ENCODE measurements around the gene TEX52. TPM values are rescaled to one million over a fixed set of nuclear protein-coding genes. Genes with fewer than 3 reads are reported as not detected.
A peak's percentile ranks its signal among the peaks of the same experiment; 100 is the strongest.

TEX52 gene
- total RNA-seq = not detected
- long read RNA-seq, partial matches to known transcripts = 0 of 2 reads
- long read RNA-seq, other reads (novel, unspliced or antisense) = 2 of 2 reads

- intact Hi-C loops (cut with DNase I, micrococcal nuclease) = no loop called here
- DNase-seq = no peak
These were observed at the start of gene TEX52 for GRCh38 chr12:2857021-2857431. TEX52 (minus strand) TSS chr12:2857039; CDS start chr12:2857026, 13 bp downstream.

GRCh38 chr12:2904260-2904659, 47.4 kb upstream of the TEX52 start:
- ATAC-seq (no peak), DNase-seq (no peak)
- intact Hi-C loops (cut with DNase I, micrococcal nuclease) = no loop called here

More at GRCh38 chr12:2857021-2857431, at the start of gene TEX52:
- ATAC-seq = no peak

GRCh38 chr12:2902272-2902880, 45.5 kb upstream of the TEX52 start:
- DNase-seq = no peak
- intact Hi-C loops (cut with DNase I, micrococcal nuclease) = no loop called here
- no peak for ATAC-seq

GRCh38 chr12:2900642-2901041, 43.8 kb upstream of the TEX52 start:
- intact Hi-C loops (cut with DNase I, micrococcal nuclease) = no loop called here
- DNase-seq (no peak), ATAC-seq (no peak)

GRCh38 chr12:2897418-2897817, 40.6 kb upstream of the TEX52 start:
- DNase-seq (no peak), ATAC-seq (no peak)
- intact Hi-C loops (cut with DNase I, micrococcal nuclease) = no loop called here

GRCh38 chr12:2895511-2895910, 38.7 kb upstream of the TEX52 start:
- ATAC-seq (no peak), DNase-seq (no peak)
- intact Hi-C loops (cut with DNase I, micrococcal nuclease) = no loop called here

- ATAC-seq (no peak), DNase-seq (no peak)
- intact Hi-C loops (cut with DNase I, micrococcal nuclease) = no loop called here
These were observed 38.2 kb upstream of the TEX52 start for GRCh38 chr12:2895051-2895451.

- ATAC-seq (no peak), DNase-seq (no peak)
- intact Hi-C loops (cut with DNase I, micrococcal nuclease) = no loop called here
These were observed 36.2 kb upstream of the TEX52 start for GRCh38 chr12:2893007-2893406.

- DNase-seq (no peak), ATAC-seq (no peak)
- intact Hi-C loops (cut with DNase I, micrococcal nuclease) = no loop called here
These were observed 35.4 kb upstream of the TEX52 start for GRCh38 chr12:2892246-2892645.

- peak; percentile 37 for ATAC-seq
- intact Hi-C loops (cut with DNase I, micrococcal nuclease) = no loop called here
- DNase-seq = peak; percentile 38 to 61
These were observed 34.6 kb upstream of the TEX52 start for GRCh38 chr12:2891240-2892053.

- ATAC-seq = peak; percentile 98
- intact Hi-C loops (cut with DNase I, micrococcal nuclease) = no loop called here
- DNase-seq = peak; percentile 99
These were observed 33.8 kb upstream of the TEX52 start, which contains the start of gene TULP3 for GRCh38 chr12:2890388-2891239. TULP3 (plus strand) TSS chr12:2890891; CDS start chr12:2890948, 57 bp downstream.

GRCh38 chr12:2890001-2890387, 33.2 kb upstream of the TEX52 start:
- ATAC-seq = no peak
- intact Hi-C loops (cut with DNase I, micrococcal nuclease) = no loop called here
- DNase-seq = no peak

- intact Hi-C loops (cut with DNase I, micrococcal nuclease) = no loop called here
- ATAC-seq (no peak), DNase-seq (no peak)
These were observed 30.1 kb upstream of the TEX52 start for GRCh38 chr12:2886768-2887450.

GRCh38 chr12:2884810-2885209, 28.0 kb upstream of the TEX52 start:
- DNase-seq = no peak
- ATAC-seq = peak; percentile 10
- intact Hi-C loops (cut with DNase I, micrococcal nuclease) = no loop called here

GRCh38 chr12:2879853-2880252, 23.0 kb upstream of the TEX52 start:
- DNase-seq (no peak), ATAC-seq (no peak)
- intact Hi-C loops (cut with DNase I, micrococcal nuclease) = no loop called here

- ATAC-seq (no peak), DNase-seq (no peak)
- intact Hi-C loops (cut with DNase I, micrococcal nuclease) = no loop called here
These were observed 21.3 kb upstream of the TEX52 start for GRCh38 chr12:2877953-2878732.

GRCh38 chr12:2877047-2877952, 20.5 kb upstream of the TEX52 start, which contains the start of the genes FOXM1 and RHNO1:
FOXM1 (minus strand) TSS chr12:2877174; CDS start chr12:2874478, 2,696 bp downstream.
RHNO1 (plus strand) TSS chr12:2877223; CDS start chr12:2885367, 8,144 bp downstream.
- peak; percentile 90 for ATAC-seq
- intact Hi-C loops (cut with DNase I, micrococcal nuclease) = no loop called here
- peak; percentile 91 to 93 for DNase-seq

Data from left colon (tissue), 2 donors.